Panc1 (cell line): Measurements from ENCODE around the gene PSMB5.

Experiments
- POLR2AphosphoS5 ChIP-seq: IDR thresholded peaks from 2 replicates; pipeline ENCODE4 v1.6.1; 2012; ENCODE audit warnings: mild to moderate bottlenecking, low read depth, low read length, moderate library complexity
- TF ChIP-seq, protein P1 (sequence below), 2 experiments: IDR thresholded peaks; 2 replicates each; pipeline ENCODE4 v1.6.1; 2011 to 2012; ENCODE audit warnings: low read depth in 2 of 2, control low read depth in 1 of 2, low read length in 1 of 2, mild to moderate bottlenecking in 1 of 2, moderate library complexity in 1 of 2; ENCODE audit not compliant: insufficient read depth in 1 of 2
- TF ChIP-seq, protein P2 (sequence below): fragments of 450-650 bp; IDR thresholded peaks from 2 replicates; pipeline ENCODE4 v1.5.1; 2017; ENCODE audit warnings: mild to moderate bottlenecking

DNA sequence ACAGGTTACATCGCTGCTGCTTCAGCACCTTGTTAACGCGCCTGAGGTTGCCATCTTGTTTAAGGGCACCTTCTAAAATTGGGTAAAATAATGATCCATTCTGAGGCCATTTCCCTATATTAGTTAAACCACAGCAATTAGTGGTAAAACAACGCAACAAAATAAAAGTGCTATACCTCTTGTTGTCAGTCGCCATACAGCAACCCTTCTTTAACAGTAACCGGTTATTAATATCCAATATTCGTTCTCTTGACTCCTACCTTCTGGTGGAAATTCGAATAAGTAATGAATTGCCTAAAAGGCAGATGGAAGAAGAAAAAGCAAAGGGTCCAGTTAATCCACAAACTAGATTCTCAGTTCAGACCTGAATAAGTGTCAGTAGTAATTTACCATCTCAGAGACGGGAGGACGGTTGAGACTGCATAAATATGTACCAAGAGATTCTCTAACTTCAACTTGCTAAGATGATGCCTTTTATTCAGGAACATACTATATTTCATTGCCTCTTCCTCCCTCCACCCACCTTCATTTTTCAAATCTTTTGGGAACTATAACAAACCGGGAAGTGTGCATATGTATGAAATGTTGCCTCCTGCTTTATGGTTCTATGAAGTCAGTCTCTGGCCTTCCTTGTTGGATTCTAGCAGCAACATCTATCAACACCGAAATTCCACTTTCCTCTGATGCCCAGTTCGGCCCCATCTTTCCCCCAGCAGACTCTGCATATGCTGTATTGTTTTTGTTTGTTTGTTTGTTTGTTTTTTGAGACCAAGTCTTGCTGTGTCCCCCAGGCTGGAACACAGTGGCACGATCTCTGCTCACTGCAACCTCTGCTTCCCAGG is 824 bp upstream of the PSMB5 start:
- TF ChIP-seq POLR2AphosphoS5 = no peak
- TF ChIP-seq, protein P1, sequence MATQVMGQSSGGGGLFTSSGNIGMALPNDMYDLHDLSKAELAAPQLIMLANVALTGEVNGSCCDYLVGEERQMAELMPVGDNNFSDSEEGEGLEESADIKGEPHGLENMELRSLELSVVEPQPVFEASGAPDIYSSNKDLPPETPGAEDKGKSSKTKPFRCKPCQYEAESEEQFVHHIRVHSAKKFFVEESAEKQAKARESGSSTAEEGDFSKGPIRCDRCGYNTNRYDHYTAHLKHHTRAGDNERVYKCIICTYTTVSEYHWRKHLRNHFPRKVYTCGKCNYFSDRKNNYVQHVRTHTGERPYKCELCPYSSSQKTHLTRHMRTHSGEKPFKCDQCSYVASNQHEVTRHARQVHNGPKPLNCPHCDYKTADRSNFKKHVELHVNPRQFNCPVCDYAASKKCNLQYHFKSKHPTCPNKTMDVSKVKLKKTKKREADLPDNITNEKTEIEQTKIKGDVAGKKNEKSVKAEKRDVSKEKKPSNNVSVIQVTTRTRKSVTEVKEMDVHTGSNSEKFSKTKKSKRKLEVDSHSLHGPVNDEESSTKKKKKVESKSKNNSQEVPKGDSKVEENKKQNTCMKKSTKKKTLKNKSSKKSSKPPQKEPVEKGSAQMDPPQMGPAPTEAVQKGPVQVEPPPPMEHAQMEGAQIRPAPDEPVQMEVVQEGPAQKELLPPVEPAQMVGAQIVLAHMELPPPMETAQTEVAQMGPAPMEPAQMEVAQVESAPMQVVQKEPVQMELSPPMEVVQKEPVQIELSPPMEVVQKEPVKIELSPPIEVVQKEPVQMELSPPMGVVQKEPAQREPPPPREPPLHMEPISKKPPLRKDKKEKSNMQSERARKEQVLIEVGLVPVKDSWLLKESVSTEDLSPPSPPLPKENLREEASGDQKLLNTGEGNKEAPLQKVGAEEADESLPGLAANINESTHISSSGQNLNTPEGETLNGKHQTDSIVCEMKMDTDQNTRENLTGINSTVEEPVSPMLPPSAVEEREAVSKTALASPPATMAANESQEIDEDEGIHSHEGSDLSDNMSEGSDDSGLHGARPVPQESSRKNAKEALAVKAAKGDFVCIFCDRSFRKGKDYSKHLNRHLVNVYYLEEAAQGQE (IDR thresholded peaks at IDR 0.05; ENCODE audit: insufficient read depth in 1 of 2, low read depth in 2 of 2, low read length in 1 of 2) = no peak
- TF ChIP-seq, protein P2, sequence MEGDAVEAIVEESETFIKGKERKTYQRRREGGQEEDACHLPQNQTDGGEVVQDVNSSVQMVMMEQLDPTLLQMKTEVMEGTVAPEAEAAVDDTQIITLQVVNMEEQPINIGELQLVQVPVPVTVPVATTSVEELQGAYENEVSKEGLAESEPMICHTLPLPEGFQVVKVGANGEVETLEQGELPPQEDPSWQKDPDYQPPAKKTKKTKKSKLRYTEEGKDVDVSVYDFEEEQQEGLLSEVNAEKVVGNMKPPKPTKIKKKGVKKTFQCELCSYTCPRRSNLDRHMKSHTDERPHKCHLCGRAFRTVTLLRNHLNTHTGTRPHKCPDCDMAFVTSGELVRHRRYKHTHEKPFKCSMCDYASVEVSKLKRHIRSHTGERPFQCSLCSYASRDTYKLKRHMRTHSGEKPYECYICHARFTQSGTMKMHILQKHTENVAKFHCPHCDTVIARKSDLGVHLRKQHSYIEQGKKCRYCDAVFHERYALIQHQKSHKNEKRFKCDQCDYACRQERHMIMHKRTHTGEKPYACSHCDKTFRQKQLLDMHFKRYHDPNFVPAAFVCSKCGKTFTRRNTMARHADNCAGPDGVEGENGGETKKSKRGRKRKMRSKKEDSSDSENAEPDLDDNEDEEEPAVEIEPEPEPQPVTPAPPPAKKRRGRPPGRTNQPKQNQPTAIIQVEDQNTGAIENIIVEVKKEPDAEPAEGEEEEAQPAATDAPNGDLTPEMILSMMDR = no peak
